Activated naive CD8-positive, alpha-beta T cell (primary cell): Measurements from ENCODE around the gene MMP17.
A peak's percentile ranks its signal among the peaks of the same experiment; 100 is the strongest.
"Not testable (repeated sequence)": the region's sequence is repeated elsewhere in the genome, so short reads cannot be mapped to it uniquely, and the experiment has no call there.

Experiments
- H3K27ac Mint-ChIP-seq: one replicate; pipeline ENCODE4 v1.8.0; 2021; ENCODE audit warnings: mixed read lengths
- H3K27me3 Mint-ChIP-seq: one replicate; pipeline ENCODE4 v1.8.0; 2021; ENCODE audit warnings: mixed read lengths
- H3K36me3 Mint-ChIP-seq: one replicate; pipeline ENCODE4 v1.8.0; 2021; ENCODE audit warnings: mixed read lengths
- H3K4me1 Mint-ChIP-seq: one replicate; pipeline ENCODE4 v1.8.0; 2021; ENCODE audit warnings: low read depth, mixed read lengths
- H3K4me3 Mint-ChIP-seq: one replicate; pipeline ENCODE4 v1.8.0; 2021; ENCODE audit warnings: mild to moderate bottlenecking, mixed read lengths
- H3K9me3 Mint-ChIP-seq: one replicate; pipeline ENCODE4 v1.8.0; 2021; ENCODE audit warnings: low read depth, mixed read lengths

Gene MMP17

GRCh38 chr12:131795690-131796410 lies 32.3 kb upstream of the MMP17 start:
- Mint-ChIP-seq H3K4me1 (no peaks in the 10 kb centered on the region), H3K36me3 (peaks cover 5% of the 10 kb centered on the region), H3K27me3 (no peaks in the 10 kb centered on the region), H3K27ac (no peak overlapping the region), H3K9me3 (no peaks in the 10 kb centered on the region), H3K4me3 (no peak overlapping the region)

- no peak overlapping the region for H3K27ac Mint-ChIP-seq
These were observed 31.8 kb upstream of the MMP17 start for GRCh38 chr12:131796411-131796736.

DNA sequence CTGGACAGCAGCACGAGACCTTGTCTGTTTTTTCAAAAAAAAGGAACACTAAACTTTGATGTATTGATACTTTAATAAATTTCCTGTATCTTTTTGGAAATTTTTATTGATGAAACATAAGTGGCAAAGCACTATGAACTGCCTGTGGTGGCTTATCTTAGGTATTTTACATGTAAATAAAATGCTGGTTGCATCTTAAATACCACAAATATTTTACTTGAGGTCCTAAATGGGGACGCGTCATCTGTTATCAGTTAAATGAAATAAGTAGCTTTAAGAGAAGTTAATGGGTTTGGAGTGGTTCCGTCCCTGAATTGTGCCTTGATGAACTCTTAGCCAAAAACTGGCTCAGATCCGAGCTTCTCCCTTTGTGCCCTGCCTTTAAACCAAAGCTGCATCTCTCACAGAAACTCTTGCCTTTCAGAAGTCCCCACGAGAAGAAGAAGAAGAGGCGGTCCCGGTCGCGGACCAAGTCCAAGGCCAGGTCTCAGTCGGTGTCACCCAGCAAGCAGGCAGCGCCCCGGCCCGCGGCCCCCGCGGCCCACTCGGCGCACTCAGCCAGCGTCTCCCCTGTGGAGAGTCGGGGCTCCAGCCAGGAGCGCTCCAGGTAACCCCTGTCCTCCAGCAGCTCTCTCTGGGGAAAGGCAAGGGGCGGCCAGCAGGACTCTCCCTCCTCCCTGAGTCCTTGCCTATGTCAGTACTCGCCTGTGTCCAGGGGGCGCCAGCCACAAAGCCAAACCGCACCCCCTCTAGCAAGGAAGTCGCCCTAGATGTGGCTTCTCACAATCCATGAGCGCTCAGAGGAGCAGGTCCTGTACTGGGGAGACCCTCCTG lies 31.2 kb upstream of the MMP17 start:
- Mint-ChIP-seq H3K36me3 (peaks cover 5% of the 10 kb centered on the region), H3K4me1 (no peaks in the 10 kb centered on the region), H3K27ac (no peak overlapping the region), H3K4me3 (no peak overlapping the region), H3K27me3 (no peaks in the 10 kb centered on the region), H3K9me3 (no peaks in the 10 kb centered on the region)

More at GRCh38 chr12:131796411-131796736, 31.8 kb upstream of the MMP17 start:
- H3K4me1 Mint-ChIP-seq, result no peaks in the 10 kb centered on the region
- peaks cover 5% of the 10 kb centered on the region for H3K36me3 Mint-ChIP-seq
- H3K27me3 Mint-ChIP-seq, result no peaks in the 10 kb centered on the region
- H3K9me3 Mint-ChIP-seq, result no peaks in the 10 kb centered on the region
- no peak overlapping the region for H3K4me3 Mint-ChIP-seq

DNA sequence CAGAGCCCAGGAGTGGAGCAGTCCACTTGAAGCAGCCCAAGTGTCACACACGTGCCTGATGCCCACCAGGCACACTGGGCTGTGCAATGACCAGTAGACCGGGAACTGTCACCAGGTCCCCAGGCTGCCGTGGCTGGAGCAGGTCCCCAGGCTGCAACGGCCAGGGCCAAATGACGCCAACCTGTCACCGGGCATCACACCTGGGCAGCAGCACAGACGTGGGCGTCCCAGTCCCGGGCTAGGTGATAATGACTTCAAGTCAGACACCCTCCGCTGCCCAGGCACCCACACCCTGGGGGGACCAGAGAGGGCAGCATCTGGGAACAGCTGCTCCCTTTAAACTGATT lies 30.6 kb upstream of the MMP17 start:
- peaks cover 5% of the 10 kb centered on the region for H3K36me3 Mint-ChIP-seq
- no peak overlapping the region for H3K27ac Mint-ChIP-seq
- no peaks in the 10 kb centered on the region for H3K27me3 Mint-ChIP-seq
- no peaks in the 10 kb centered on the region for H3K9me3 Mint-ChIP-seq
- H3K4me1 Mint-ChIP-seq, result no peaks in the 10 kb centered on the region
- H3K4me3 Mint-ChIP-seq, result no peak overlapping the region

DNA sequence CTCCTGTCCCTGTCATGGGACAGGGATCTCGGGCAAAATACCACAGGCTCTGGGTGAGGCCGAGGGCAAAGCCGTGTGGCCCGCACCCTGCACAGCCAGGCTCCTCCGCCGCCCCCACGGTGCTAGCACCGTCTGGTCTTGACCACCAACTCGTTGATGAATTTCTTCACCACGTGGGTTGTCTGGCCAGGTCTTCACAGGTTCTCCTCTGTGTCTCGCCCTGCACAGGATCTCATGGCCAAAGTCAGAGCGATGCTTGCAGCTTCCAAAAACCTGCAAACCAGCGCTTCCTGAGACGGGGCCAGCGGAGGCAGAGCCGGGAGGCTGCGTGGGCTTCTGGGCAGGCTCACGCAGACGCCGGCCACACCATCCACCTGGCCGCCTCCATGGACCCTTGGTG lies 29.0 kb upstream of the MMP17 start:
- Mint-ChIP-seq H3K36me3 (peaks cover 5% of the 10 kb centered on the region), H3K4me1 (no peaks in the 10 kb centered on the region), H3K27me3 (no peaks in the 10 kb centered on the region), H3K9me3 (no peaks in the 10 kb centered on the region), H3K27ac (no peak overlapping the region), H3K4me3 (no peak overlapping the region)

DNA sequence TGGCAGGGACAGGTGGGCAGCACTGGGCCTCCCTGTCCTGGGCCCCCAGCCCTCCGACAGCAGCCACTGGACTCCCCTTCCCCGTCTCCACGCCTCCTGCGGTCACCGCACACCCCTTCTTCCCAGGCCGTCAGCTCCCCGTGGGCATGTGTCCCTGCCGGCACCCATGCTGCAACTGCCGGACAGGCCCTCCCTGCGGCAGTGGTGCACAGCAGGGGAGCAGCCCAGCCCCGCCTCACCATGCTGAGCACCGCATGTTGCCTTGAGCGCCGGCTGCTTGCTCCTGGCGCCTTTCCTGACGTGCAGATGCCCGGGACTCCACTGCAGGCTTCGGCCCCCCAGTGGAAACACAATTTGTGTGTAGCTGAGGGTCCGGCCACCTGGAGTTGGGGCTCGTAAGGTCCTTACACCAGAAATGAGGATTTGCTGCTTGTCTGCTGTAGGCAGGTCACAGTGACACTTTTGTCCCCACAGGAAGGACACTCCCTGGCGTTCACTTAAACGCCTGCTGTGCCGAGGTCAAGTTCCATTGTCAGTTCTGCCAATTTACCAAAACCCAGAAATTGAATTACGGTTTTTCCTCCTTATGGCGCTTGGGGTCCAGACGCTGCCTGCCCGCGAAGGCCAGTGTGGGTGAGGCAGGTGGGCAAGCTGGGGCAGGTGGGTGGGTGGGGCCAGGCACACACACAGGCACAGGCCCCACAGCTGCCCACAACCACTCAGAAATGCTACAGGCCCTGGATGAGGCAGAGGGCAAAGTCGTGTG lies 28.2 kb upstream of the MMP17 start:
- Mint-ChIP-seq H3K36me3 (peaks cover 5% of the 10 kb centered on the region), H3K4me1 (no peaks in the 10 kb centered on the region), H3K4me3 (no peak overlapping the region), H3K9me3 (no peaks in the 10 kb centered on the region), H3K27me3 (no peaks in the 10 kb centered on the region), H3K27ac (no peak overlapping the region)

DNA sequence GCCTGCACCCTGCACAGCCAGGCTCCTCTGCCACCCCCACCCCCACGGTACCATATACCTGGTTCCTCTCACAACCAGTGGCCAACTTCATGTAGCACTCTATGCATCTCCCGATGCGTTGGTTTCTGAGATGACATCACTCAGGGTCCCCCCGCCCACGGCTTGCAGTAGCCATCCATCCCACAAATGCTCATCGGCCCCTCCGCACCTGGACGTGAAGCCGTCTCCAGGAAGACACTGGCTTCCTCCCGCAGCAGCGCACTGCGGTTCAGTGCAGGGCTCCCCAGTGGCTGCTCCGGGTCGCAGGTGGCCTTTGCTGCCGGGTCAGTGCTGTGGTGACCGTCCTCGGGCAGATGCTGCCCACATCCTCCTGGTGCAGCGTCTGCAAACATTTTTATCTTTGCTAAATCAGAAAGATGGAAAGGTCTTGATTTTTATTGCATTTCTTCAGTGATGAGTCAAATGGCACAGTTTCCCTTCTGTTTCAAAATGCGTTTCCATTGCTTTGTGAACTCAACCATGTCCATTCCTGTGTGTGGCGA lies 27.5 kb upstream of the MMP17 start:
- Mint-ChIP-seq H3K4me3 (no peak overlapping the region), H3K27me3 (no peaks in the 10 kb centered on the region), H3K27ac (no peak overlapping the region), H3K4me1 (no peaks in the 10 kb centered on the region), H3K9me3 (no peaks in the 10 kb centered on the region), H3K36me3 (peaks cover 5% of the 10 kb centered on the region)

DNA sequence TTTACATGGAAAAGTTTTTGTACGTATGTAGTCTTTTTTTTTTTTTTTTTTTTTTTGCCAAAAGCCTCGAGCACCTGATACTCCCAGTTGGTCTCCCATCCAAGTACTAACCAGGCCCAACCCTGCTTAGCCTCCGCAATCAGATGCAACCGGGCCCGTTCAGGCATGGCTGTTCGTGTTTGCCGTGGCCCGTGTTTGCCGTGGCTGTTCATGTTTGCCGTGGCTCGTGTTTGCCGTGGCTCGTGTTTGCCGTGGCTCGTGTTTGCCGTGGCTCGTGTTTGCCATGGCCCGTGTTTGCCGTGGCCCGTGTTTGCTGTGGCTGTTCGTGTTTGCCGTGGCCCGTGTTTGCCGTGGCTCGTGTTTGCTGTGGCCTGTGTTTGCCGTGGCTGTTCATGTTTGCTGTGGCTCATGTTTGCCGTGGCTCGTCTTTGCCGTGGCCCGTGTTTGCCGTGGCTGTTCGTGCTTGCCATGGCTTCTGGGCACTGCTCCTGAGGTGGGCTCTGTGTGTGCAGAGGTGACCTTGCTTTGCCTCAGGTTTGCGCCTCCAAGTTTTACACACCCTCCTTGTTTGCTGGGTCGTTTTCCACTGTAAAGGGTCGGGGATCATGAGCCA lies 26.8 kb upstream of the MMP17 start:
- H3K27me3 Mint-ChIP-seq, result no peaks in the 10 kb centered on the region
- H3K4me3 Mint-ChIP-seq, result no peak overlapping the region
- H3K4me1 Mint-ChIP-seq, result no peaks in the 10 kb centered on the region
- no peak overlapping the region for H3K27ac Mint-ChIP-seq
- peaks cover 5% of the 10 kb centered on the region for H3K36me3 Mint-ChIP-seq
- H3K9me3 Mint-ChIP-seq, result no peaks in the 10 kb centered on the region

GRCh38 chr12:131803961-131804521 lies 24.2 kb upstream of the MMP17 start:
- H3K27me3 Mint-ChIP-seq, result no peaks in the 10 kb centered on the region
- no peak overlapping the region for H3K4me3 Mint-ChIP-seq
- H3K27ac Mint-ChIP-seq, result peak overlapping the region; percentile 22
- H3K4me1 Mint-ChIP-seq, result no peaks in the 10 kb centered on the region
- H3K9me3 Mint-ChIP-seq, result no peaks in the 10 kb centered on the region
- H3K36me3 Mint-ChIP-seq, result peaks cover 3% of the 10 kb centered on the region

GRCh38 chr12:131805421-131805820 lies 22.8 kb upstream of the MMP17 start:
- Mint-ChIP-seq H3K4me3 (no peak overlapping the region), H3K27me3 (no peaks in the 10 kb centered on the region), H3K4me1 (no peaks in the 10 kb centered on the region), H3K27ac (no peak overlapping the region), H3K9me3 (no peaks in the 10 kb centered on the region), H3K36me3 (peaks cover 3% of the 10 kb centered on the region)

DNA sequence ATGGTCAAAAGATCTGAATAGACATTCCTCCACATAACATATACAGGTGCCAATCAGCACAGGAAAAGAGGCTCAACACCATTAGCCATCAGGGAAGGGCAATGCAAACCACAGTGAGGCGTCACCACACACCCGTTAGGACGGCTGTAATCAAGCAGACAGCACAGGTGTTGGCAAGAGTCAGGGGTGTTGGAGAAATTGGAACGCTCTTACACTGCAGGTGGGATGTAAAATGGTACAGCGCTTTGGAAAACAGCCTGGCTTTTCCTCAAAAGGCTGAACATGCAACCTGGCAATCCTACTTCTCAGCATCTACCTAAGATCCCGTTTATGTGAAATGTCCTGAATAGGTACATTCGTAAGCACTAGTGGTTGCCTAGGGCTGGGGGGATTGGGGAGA lies 21.5 kb upstream of the MMP17 start:
- Mint-ChIP-seq H3K4me3 (no peak overlapping the region), H3K36me3 (no peaks in the 10 kb centered on the region), H3K27me3 (no peaks in the 10 kb centered on the region), H3K9me3 (no peaks in the 10 kb centered on the region), H3K27ac (no peak overlapping the region), H3K4me1 (no peaks in the 10 kb centered on the region)

DNA sequence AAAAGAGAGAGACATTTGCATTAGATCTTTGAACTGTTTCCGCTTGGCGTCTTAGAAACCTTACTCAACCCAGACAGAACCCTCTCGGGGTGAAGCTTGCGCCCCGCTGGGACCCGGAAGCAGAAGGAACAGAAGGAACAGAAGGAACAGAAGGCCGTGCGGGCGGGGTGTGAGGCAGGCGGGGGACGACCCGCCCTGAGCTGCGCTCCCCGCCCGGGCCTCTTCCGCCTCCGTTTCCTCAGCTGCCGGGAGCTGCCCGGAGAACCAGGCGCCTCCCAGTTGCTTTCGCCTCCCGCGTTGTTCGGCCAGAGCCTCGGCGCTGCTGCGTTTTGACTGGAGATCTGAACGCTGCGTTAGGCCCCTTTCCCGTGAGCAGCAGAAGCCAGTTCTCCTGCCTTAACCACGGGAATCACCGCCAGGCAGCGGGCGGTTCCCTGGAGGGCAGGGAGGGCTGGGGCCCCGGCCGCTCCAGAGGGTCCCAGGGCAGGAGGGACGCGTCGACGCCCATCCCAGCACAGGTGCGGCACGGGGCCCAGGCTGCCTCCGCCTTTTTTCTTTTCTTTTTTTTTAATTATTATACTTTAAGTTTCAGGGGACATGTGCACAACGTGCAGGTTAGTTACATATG lies 19.3 kb upstream of the MMP17 start:
- Mint-ChIP-seq H3K27me3 (no peaks in the 10 kb centered on the region), H3K27ac (no peak overlapping the region), H3K9me3 (peaks cover 6% of the 10 kb centered on the region), H3K4me3 (no peak overlapping the region), H3K4me1 (no peaks in the 10 kb centered on the region), H3K36me3 (peaks cover 8% of the 10 kb centered on the region)

DNA sequence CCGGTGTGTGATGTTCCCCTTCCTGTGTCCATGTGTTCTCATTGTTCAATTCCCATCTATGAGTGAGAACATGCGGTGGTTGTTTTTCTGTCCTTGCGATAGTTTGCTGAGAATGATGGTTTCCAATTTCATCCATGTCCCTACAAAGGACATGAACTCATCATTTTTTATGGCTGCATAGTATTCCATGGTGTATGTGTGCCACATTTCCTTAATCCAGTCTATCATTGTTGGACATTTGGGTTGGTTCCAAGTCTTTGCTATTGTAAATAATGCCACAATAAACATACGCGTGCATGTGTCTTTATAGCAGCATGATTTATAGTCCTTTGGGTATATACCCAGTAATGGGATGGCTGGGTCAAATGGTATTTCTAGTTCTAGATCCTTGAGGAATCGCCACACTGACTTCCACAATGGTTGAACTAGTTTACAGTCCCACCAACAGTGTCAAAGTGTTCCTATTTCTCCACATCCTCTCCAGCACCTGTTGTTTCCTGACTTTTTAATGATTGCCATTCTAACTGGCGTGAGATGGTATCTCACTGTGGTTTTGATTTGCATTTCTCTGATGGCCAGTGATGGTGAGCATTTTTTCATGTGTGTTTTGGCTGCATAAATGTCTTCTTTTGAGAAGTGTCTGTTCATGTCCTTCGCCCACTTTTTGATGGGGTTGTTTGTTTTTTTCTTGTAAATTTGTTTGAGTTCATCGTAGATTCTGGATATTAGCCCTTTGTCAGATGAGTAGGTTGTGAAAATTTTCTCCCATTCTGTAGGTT lies 18.5 kb upstream of the MMP17 start:
- H3K27me3 Mint-ChIP-seq, H3K36me3 Mint-ChIP-seq, H3K9me3 Mint-ChIP-seq, H3K4me1 Mint-ChIP-seq, H3K27ac Mint-ChIP-seq: not testable (repeated sequence)
- peak overlapping the region; percentile 27 for H3K4me3 Mint-ChIP-seq

DNA sequence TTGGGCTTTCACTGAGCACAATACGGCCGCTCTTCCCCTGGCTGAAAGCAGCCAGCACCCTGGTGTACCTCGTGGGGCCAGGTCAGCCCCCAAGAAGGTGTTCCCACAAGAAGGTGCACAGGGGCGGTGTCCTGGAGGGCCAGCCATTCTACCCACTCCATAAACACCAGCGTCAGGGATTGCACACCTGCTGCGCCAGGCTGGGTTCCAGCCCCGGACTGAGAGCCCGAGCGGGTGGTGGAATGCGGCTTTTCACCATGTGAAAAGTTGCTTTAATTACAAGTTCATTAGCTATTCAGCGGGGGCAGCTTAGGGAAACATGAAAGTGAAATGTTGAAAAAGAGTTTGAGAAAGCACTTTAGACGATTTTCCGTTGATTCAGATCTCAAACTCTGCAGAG lies 17.5 kb upstream of the MMP17 start:
- Mint-ChIP-seq H3K4me1 (no peaks in the 10 kb centered on the region), H3K27me3 (no peaks in the 10 kb centered on the region), H3K36me3 (peaks cover 8% of the 10 kb centered on the region), H3K4me3 (no peak overlapping the region), H3K27ac (no peak overlapping the region), H3K9me3 (peaks cover 6% of the 10 kb centered on the region)
